Fibroblast of lung (primary cell): Measurements from ENCODE around the gene SLC20A1. TPM values are rescaled to one million over a fixed set of nuclear protein-coding genes. Genes with fewer than 3 reads are reported as not detected.

Source experiments
- DNase-seq, 2 donors: peaks; one replicate each; pipeline versions ENCODE4 v3.0.0 to v3.0.0-alpha.2; 2010; ENCODE audit warnings: low read depth in 2 of 2
- H2AFZ ChIP-seq: 2 replicates; pipeline ENCODE4 v1.5.1; 2012; ENCODE audit warnings: low read length, control low read depth, inconsistent platforms
- H3K27ac ChIP-seq: 2 replicates; pipeline ENCODE4 v1.5.1; 2011; ENCODE audit warnings: low read length, control low read depth; ENCODE audit not compliant: insufficient read depth
- H3K27me3 ChIP-seq: 2 replicates; pipeline ENCODE4 v1.5.1; 2011; ENCODE audit warnings: mild to moderate bottlenecking, low read length; ENCODE audit not compliant: control insufficient read depth, insufficient read depth
- H3K36me3 ChIP-seq: 2 replicates; pipeline ENCODE4 v1.5.1; 2011; ENCODE audit warnings: low read length; ENCODE audit not compliant: control insufficient read depth, insufficient read depth
- H3K4me1 ChIP-seq: 2 replicates; pipeline ENCODE4 v1.5.1; 2011; ENCODE audit warnings: low read length; ENCODE audit not compliant: control insufficient read depth, insufficient read depth; ENCODE audit errors: extremely low read depth
- H3K4me2 ChIP-seq: 2 replicates; pipeline ENCODE4 v1.5.1; 2011; ENCODE audit warnings: low read length, control low read depth; ENCODE audit not compliant: insufficient read depth; ENCODE audit errors: extremely low read depth
- H3K4me3 ChIP-seq, 4 experiments: fragments of 200-600 bp in 1 of 4; sonication (generic) in 1 of 4; replicated peaks in 1 of 4; 2 replicates each; pipeline ENCODE4 v1.5.1; 2011 to 2016; ENCODE audit warnings: low read length in 4 of 4, low read depth in 3 of 4, mild to moderate bottlenecking in 3 of 4, control low read depth in 2 of 4, inconsistent platforms in 1 of 4, mixed read lengths in 1 of 4; ENCODE audit not compliant: insufficient read depth in 1 of 4; ENCODE audit errors: control extremely low read depth in 1 of 4
- H3K79me2 ChIP-seq: 2 replicates; pipeline ENCODE4 v1.5.1; 2012; ENCODE audit warnings: mild to moderate bottlenecking, low read length, inconsistent platforms; ENCODE audit not compliant: control insufficient read depth, insufficient read depth
- H3K9ac ChIP-seq: 2 replicates; pipeline ENCODE4 v1.5.1; 2011; ENCODE audit warnings: mild to moderate bottlenecking, low read length, control low read depth; ENCODE audit not compliant: insufficient read depth
- H3K9me3 ChIP-seq: 2 replicates; pipeline ENCODE4 v1.5.1; 2012; ENCODE audit warnings: low read depth, low read length; ENCODE audit not compliant: control insufficient read depth, insufficient read depth
- H4K20me1 ChIP-seq: 2 replicates; pipeline ENCODE4 v1.5.1; 2011; ENCODE audit warnings: low read length; ENCODE audit not compliant: control insufficient read depth, insufficient read depth; ENCODE audit errors: extremely low read depth
- CTCF ChIP-seq, 2 donors: IDR thresholded peaks in 1 of 2; conservative IDR thresholded peaks in 1 of 2; 1 replicate in 1 of 2; 2 replicates in 1 of 2; pipeline ENCODE4 v1.5.1; 2011 to 2012; ENCODE audit warnings: low read length in 2 of 2, control low read depth in 1 of 2, inconsistent platforms in 1 of 2, low read depth in 1 of 2, mild to moderate bottlenecking in 1 of 2
- EZH2 ChIP-seq: IDR thresholded peaks from 2 replicates; pipeline ENCODE4 v1.5.1; 2012; ENCODE audit warnings: low read length, control low read depth, mild to moderate bottlenecking; ENCODE audit errors: missing control alignments
- polyA plus RNA-seq, 2 donors: library from polyadenylated mRNA; depleted of rRNA in 1 of 2; stranded (reverse) in 1 of 2; unstranded in 1 of 2; fragments of >200 nt; gene quantifications; 2 replicates each; pipeline ENCODE4 v1.2.1, GENCODE V29; 2011 to 2012; ENCODE audit warnings: missing spikeins in 1 of 2
- total RNA-seq: library from RNA; depleted of rRNA; stranded (reverse); fragments of >200 nt; gene quantifications from 2 replicates; pipeline ENCODE4 v1.2.1, GENCODE V29; 2014

SLC20A1 gene
- total and polyA plus RNA-seq, 2 donors (not counting 1 experiment from before 2014, with no cell fraction given), result 61.3 to 77.3 TPM

- H3K79me2 ChIP-seq, result no peaks in the 10 kb centered on the region
Measured at GRCh38 chr2:112712465-112712864, 66.7 kb downstream of the SLC20A1 start.

GRCh38 chr2:112712903-112713584, 67.3 kb downstream of the SLC20A1 start:
- H2AFZ ChIP-seq, result peak overlapping the region; percentile 6
- H3K9ac ChIP-seq, result peak overlapping the region; percentile 36

More at GRCh38 chr2:112712465-112712864, 66.7 kb downstream of the SLC20A1 start:
- H3K27ac ChIP-seq, result no peak overlapping the region
- no peaks in the 10 kb centered on the region for H4K20me1 ChIP-seq
- H3K9me3 ChIP-seq, result no peaks in the 10 kb centered on the region
- no peak overlapping the region for H3K9ac ChIP-seq
- H2AFZ ChIP-seq, result no peak overlapping the region
- H3K36me3 ChIP-seq, result no peaks in the 10 kb centered on the region
- H3K4me1 ChIP-seq, result peaks cover 10% of the 10 kb centered on the region
- H3K4me2 ChIP-seq, result no peak overlapping the region
- no peaks in the 10 kb centered on the region for H3K27me3 ChIP-seq
- H3K4me3 ChIP-seq, result no peak overlapping the region
- DNase-seq, result no peak
- TF ChIP-seq CTCF (conservative IDR thresholded peaks at IDR 0.05 in 1 of 2, IDR thresholded peaks at IDR 0.05 in 1 of 2; ENCODE audit: low read depth in 1 of 2, low read length in 2 of 2) (no peak), EZH2 (no peak)

More at GRCh38 chr2:112712903-112713584, 67.3 kb downstream of the SLC20A1 start:
- Histone ChIP-seq H3K9me3 (no peaks in the 10 kb centered on the region), H3K27me3 (no peaks in the 10 kb centered on the region), H4K20me1 (no peaks in the 10 kb centered on the region), H3K4me1 (peaks cover 10% of the 10 kb centered on the region), H3K79me2 (no peaks in the 10 kb centered on the region), H3K4me2 (peak overlapping the region; percentile 15), H3K36me3 (no peaks in the 10 kb centered on the region), H3K4me3 (no peak overlapping the region), H3K27ac (peak overlapping the region; percentile 60)
- no peak for TF ChIP-seq EZH2
- no peak for TF ChIP-seq CTCF (conservative IDR thresholded peaks at IDR 0.05 in 1 of 2, IDR thresholded peaks at IDR 0.05 in 1 of 2; ENCODE audit: low read depth in 1 of 2, low read length in 2 of 2)
- peak; percentile 54 to 78 for DNase-seq

Other genes with a start within 250 kb of the SLC20A1 start
- gene RGPD8, start 212.3 kb upstream of the SLC20A1 start, total RNA-seq, result 9.5 and 13.4 TPM in 2 replicates
- 2.6 and 3.3 TPM in 2 replicates for gene RGPD8, start 212.3 kb upstream of the SLC20A1 start, polyA plus RNA-seq
- gene TTL, start 163.8 kb upstream of the SLC20A1 start, total RNA-seq, result 24.7 and 28.2 TPM in 2 replicates
- gene TTL, start 163.8 kb upstream of the SLC20A1 start, polyA plus RNA-seq, result 30.9 and 41.2 TPM in 2 replicates
- 13.4 and 15.5 TPM in 2 replicates for gene POLR1B, start 103.5 kb upstream of the SLC20A1 start, total RNA-seq
- gene POLR1B, start 103.5 kb upstream of the SLC20A1 start, polyA plus RNA-seq, result 12.2 and 12.5 TPM in 2 replicates
- gene CHCHD5, start 61.3 kb upstream of the SLC20A1 start, total RNA-seq, result 11.0 and 17.0 TPM in 2 replicates
- 10.5 and 18.0 TPM in 2 replicates for gene CHCHD5, start 61.3 kb upstream of the SLC20A1 start, polyA plus RNA-seq
- not detected in 2 replicates for gene NT5DC4, start 75.1 kb downstream of the SLC20A1 start, total RNA-seq
- gene NT5DC4, start 75.1 kb downstream of the SLC20A1 start, polyA plus RNA-seq, result not detected in 2 replicates
- gene CKAP2L, start 118.7 kb downstream of the SLC20A1 start, total RNA-seq, result 0.26 and 3.0 TPM in 2 replicates
- 4.4 and 14.5 TPM in 2 replicates for gene CKAP2L, start 118.7 kb downstream of the SLC20A1 start, polyA plus RNA-seq
- 0.17 and 0.26 TPM in 2 replicates for gene IL1A, start 138.6 kb downstream of the SLC20A1 start, total RNA-seq
- gene IL1A, start 138.6 kb downstream of the SLC20A1 start, polyA plus RNA-seq, result 0.07 and 0.09 TPM in 2 replicates
- gene IL1B, start 190.8 kb downstream of the SLC20A1 start, total RNA-seq, result 0.26 TPM in 1 of 2 replicates, not detected in the other
- 0.23 and 0.30 TPM in 2 replicates for gene IL1B, start 190.8 kb downstream of the SLC20A1 start, polyA plus RNA-seq